ENCODE measurements around the gene DCC. TPM values are rescaled to one million over a fixed set of nuclear protein-coding genes. Genes with fewer than 3 reads are reported as not detected.

DCC gene
- total and polyA plus RNA-seq, 11 donors: 0.02 TPM; not detected in 10

DNA sequence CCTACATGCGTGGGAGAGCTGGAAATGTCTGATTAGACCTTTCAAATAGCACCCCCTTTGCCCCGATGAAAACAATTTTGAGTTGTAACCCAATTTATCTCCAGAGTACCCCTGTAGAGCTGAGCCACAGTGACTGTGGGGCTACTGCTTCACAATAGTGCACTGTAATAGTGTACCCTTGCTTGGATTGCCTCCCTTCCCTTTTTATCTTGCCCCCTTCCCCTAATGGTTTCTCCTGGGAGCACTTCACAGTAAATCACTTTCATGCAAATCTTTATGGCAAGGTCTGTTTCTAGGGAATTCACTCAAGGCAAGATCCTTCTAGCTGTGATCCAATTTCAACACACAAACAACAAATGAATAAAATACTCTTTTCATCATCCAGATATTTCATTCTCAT, 1196.9 kb downstream of the DCC start:
- no peak for DNase-seq
- TF ChIP-seq CTCF (IDR thresholded peaks at IDR 0.05) (no peak), POLR2A (IDR thresholded peaks at IDR 0.05) (no peak)
- Histone ChIP-seq H3K4me1 (peaks cover 0 to 5% (median 0%) of the 10 kb centered on the region in 12 donors), H3K4me3 (no peak overlapping the region), H3K27me3 (no peaks in the 10 kb centered on the region), H3K27ac (no peak overlapping the region), H3K36me3 (no peaks in the 10 kb centered on the region), H3K9me3 (no peaks in the 10 kb centered on the region)
- WGBS, 4 donors: 72 to 83% (median 78%) methylated on average over 2 of the region's 2 CpGs
- intact Hi-C loops (cut with DNase I): no loop called here
- ATAC-seq: no peak

DNA sequence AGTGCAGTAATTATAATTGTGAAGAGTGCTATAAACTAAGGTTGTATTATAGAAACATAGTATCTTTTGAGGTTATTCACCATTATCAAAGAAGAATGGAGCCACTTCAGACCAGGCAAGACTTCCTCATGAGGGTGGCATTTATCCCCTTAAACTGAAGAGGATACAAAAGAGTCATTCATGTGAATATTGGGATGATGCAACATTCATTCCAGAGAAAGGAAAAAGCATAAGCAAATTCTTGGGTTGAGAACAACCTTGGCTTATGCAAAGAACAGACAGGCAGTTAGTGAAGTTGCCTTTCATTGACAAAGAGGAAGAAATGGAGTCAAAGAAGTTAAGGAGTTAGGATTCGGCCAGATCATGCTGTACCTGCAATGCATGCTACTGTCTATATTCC, 1201.9 kb downstream of the DCC start:
- no peak for ATAC-seq
- no peaks in the 10 kb centered on the region for H3K9me3 ChIP-seq
- H3K4me1 ChIP-seq: no peaks in the 10 kb centered on the region
- intact Hi-C loops (cut with DNase I): no loop called here
- no peaks in the 10 kb centered on the region for H3K27me3 ChIP-seq
- no peaks in the 10 kb centered on the region for H3K36me3 ChIP-seq
- 76 to 84% (median 78%) methylated on average over 1 of the region's 1 CpG for WGBS, 4 donors
- no peak for TF ChIP-seq POLR2A (IDR thresholded peaks at IDR 0.05)
- no peak for TF ChIP-seq CTCF (IDR thresholded peaks at IDR 0.05)
- H3K4me3 ChIP-seq: no peak overlapping the region
- DNase-seq: no peak
- no peak overlapping the region for H3K27ac ChIP-seq

DNA sequence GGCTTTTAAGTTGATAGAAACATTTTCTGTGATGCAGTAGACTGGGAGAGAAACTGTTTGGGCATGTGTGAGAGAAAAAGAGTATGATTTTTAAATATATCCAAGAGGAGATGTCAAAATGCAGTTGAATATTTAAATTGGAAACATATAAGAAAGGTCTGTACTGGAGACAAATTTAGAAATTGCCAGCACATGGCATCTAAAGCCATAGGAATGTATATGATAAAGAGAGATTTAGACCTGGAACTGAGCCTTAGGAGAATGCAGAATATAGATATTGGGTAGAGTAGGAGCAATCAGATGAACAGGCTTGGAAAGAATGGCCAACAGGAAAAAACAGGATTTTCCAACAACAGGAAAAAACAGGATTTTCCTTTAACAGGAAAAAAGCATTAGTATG, 1203.7 kb downstream of the DCC start:
- H3K36me3 ChIP-seq: no peaks in the 10 kb centered on the region
- DNase-seq (no peak), ATAC-seq (no peak)
- no peak overlapping the region for H3K27ac ChIP-seq
- no peak overlapping the region for H3K4me3 ChIP-seq
- H3K9me3 ChIP-seq: no peaks in the 10 kb centered on the region
- no peak for TF ChIP-seq CTCF (IDR thresholded peaks at IDR 0.05)
- TF ChIP-seq POLR2A (IDR thresholded peaks at IDR 0.05): no peak
- intact Hi-C loops (cut with DNase I): no loop called here
- H3K4me1 ChIP-seq: no peaks in the 10 kb centered on the region
- no peaks in the 10 kb centered on the region for H3K27me3 ChIP-seq

- TF ChIP-seq POLR2A (IDR thresholded peaks at IDR 0.05): no peak
- Histone ChIP-seq H3K9me3 (no peaks in the 10 kb centered on the region), H3K27me3 (no peaks in the 10 kb centered on the region), H3K4me1 (no peaks in the 10 kb centered on the region), H3K4me3 (no peak overlapping the region), H3K27ac (no peak overlapping the region), H3K36me3 (no peaks in the 10 kb centered on the region)
- ATAC-seq: no peak
- DNase-seq: no peak
- WGBS, 4 donors: 26 to 39% (median 32%) methylated on average over 3 of the region's 3 CpGs
- intact Hi-C loops (cut with DNase I): no loop called here
These were observed 1204.9 kb downstream of the DCC start for GRCh38 chr18:53544917-53545316.

GRCh38 chr18:53551868-53552426, 1212.0 kb downstream of the DCC start:
- H3K4me3 ChIP-seq: no peak overlapping the region
- intact Hi-C loops (cut with DNase I): loop anchor here in 1 of 10 donors (10.0 kb wide), 1 partner anchor 57 kb away; no protein-coding TSS in a partner anchor
- no peaks in the 10 kb centered on the region for H3K27me3 ChIP-seq
- TF ChIP-seq POLR2A (IDR thresholded peaks at IDR 0.05) (no peak), CTCF (IDR thresholded peaks at IDR 0.05) (no peak)
- H3K4me1 ChIP-seq: no peaks in the 10 kb centered on the region
- H3K9me3 ChIP-seq: no peaks in the 10 kb centered on the region
- H3K27ac ChIP-seq: no peak overlapping the region
- H3K36me3 ChIP-seq: no peaks in the 10 kb centered on the region
- DNase-seq: peak in 3 of 5 donors; percentile 10 to 35 (median 25)
- peak in 2 of 4 donors; percentile 33 to 34 for ATAC-seq
- 46 to 55% (median 55%) methylated on average over 8 of the region's 8 CpGs for WGBS, 4 donors
